NCI-H146 (cell line): Measurements from ENCODE around the gene EOMES.

Source experiments
- DNase-seq: peaks from one replicate; lab custom pipeline; 2025; lab: John Stamatoyannopoulos, UW

Gene EOMES

DNA sequence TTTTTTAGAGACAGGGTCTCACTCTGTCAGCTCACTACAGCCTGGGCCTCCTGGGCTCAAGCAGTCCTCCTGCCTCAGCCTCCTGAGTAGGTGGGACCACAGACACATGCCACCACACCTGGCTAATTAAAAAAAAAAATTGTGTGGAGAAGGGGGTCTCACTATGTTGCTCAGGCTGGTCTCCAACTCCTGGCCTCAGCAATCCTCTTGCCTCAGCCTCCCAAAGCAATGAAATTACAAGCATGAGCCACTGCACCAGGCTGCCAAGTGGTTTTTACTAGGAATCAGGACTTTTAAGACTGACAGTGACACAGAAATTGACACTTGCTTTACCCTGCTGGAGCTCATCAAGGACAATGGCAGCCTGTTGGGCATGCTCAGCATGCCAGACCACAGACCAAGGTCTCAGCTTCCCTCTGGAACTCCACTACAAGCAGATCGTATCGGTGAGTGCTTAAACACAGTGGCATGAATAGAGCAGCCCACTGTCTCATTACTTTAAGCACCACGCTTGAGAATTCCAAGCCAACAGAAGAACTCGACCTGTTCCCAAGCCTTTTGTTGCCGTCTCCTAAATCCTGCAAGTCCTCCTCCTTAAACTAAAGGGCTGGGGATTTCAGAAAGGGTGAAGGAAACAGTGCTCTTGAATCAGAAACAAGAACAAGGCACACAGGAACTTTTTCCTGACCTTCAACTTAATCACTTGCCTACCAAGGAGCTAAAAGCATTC is 41.4 kb downstream of the EOMES start:
- peak; percentile 58 for DNase-seq

DNA sequence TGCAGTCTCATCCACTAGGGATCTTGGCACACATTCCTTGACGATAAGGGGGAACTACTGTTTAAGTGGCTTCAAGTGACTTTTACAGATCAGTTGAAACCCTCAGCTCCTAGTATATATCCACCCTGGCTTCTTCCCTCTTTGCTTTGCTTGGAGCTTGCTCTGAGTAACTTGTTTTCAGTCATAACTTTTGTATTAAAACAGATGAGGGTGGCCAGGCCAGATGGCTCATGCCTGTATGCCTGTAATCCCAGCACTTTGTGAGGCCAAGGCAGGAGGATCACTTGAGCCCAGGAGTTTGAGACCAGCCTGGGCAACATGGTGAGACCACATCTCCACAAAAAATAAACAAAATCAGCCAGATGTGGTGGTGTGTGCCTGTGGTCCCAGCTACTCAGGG is 42.4 kb downstream of the EOMES start:
- no peak for DNase-seq

DNA sequence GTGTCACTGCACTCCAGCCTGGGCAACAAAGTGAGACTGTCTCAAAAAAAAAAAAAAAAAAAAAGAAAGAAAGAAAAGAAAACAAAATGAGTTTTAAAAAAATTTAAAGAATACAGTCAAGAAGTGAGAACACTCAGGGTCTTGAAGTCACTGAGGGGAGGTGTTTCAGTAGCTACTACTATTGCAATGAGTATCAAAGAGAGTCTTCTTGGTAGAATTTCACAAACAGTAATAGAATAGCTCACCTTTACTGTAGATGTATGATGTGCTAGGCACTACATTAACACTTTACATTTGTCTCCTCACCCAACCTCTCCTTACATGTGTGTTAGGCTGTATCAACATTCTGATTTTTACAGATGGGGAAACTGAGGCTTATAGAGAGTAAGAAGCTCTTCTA is 43.9 kb downstream of the EOMES start:
- DNase-seq = no peak

DNA sequence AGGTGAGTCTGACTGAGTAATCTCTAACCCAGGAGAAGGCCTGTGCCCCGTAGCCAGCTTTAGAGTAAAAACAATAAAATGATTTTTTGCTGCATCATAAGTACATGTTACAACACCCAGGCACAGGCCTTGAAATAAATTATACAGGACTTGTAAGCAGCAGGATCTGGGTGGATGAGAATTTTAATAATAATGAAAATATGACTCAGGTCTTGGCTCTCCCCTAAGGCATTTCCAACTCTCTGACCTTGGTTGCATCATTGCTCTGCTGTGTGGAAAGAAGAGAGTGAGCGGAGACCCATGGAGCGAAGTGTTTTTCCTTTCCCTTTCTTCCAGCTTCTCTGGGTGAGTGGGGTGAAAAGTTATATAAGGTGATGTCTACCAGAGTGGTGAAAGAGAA is 44.6 kb downstream of the EOMES start:
- DNase-seq = no peak

DNA sequence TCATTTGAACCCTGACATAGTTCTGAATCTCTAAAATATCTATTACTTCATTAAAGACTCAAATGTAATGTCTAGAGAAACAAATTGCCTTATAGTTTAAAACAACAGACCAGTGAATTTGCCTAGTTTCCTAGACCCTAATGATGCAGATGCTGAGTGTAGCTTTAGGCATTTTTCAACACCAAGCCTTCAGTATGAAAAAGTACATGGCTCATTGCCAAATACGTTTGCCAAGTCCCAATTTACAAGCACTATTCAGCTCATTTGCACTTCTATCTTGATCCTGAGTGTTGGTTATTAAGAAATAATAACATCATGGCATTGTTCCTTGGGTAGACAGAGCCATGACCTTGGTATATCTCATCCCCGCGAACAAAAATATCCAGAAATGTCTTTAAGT is 46.8 kb downstream of the EOMES start:
- DNase-seq = peak; percentile 6

DNA sequence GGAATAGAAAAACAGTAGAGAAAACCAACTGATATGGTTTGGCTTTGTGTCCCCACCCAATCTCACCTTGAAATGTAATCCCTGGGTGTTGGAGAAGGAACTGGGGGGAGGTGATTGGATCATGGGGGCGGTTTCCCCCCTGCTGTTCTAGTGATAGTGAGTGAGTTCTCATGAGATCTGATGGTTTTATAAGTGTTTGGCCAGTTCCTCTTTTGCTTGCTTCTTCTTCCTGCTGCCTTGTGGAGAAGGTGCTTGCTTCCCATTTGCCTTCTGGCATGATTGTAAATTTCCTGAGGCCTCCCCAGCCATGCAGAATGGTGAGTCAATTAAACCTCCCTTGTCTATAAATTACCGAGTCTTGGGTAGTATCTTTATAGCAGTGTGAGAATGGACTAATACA is 48.4 kb downstream of the EOMES start:
- no peak for DNase-seq

DNA sequence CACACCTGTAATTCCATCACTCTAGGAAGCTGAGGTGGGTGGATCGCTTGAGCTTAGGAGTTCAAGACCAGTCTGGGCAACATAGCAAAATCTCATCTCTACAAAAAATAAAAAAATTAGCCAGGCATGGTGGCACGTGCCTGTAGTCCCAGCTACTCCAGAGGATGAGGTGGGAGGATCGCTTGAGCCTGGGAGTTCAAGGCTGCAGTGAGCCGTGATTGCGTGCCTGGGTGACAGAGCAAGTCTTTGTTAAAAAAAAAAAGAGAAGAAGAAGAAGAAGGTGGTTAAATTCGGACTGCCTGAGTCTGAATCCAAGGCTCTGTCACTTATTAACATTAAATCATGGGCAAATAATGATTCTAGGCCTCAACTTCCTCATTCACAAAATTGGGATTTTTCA is 51.0 kb downstream of the EOMES start:
- DNase-seq = no peak

DNA sequence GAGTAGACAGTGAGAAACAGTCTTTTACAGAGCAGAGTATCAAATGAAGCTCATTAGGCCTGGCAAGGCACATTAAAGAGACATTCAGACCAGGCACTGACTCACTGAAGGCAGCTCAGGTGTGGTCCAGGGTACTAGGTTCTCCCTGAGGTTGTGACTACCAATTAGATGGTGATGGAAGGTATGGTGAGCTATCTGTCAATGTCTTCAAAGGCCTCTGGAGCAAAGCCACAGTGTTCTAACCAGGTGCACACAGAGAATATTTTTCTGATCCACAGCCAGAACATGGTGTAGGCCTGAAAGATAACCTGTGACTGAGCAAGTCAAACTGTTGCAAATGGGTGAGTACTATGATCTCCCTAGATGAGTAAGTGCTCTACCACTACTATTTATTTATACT is 51.5 kb downstream of the EOMES start:
- no peak for DNase-seq

DNA sequence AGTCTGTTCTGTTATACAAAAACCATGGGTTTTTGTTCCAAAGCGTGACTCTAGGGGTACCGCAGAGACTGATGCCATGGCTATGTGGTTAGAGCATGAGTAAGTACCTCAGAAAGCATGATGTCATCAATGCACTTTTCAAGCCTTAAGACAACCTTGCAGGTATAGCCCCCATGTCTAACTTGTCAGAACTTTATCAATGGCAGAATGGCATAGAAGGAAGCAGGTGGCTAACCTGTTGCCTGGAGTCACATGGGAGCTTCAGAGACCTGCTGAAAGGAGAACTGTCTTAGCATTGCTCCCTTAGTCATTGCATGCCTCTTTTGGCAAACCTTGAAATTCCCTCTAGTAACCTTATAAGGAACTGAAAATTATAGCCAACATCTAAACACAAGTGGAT is 52.5 kb downstream of the EOMES start:
- DNase-seq = no peak

DNA sequence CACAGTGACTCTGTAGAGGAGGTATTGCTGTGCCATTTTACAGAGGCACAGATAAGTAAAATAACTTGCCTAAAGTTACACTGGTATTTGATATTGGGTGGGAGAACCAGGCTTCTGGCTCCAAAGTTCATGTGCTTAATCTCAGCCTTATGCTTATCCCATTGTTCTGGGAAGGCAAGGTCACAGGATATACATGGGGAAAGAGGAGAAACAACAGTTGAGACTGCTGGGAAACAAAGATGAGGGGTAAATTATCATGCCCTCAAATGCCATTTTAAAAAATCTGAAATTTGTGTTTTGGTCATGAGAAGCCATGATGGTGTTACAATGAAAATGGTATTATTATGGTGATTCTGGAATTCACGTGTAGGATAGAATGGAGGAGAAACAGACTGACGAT is 54.4 kb downstream of the EOMES start:
- no peak for DNase-seq

DNA sequence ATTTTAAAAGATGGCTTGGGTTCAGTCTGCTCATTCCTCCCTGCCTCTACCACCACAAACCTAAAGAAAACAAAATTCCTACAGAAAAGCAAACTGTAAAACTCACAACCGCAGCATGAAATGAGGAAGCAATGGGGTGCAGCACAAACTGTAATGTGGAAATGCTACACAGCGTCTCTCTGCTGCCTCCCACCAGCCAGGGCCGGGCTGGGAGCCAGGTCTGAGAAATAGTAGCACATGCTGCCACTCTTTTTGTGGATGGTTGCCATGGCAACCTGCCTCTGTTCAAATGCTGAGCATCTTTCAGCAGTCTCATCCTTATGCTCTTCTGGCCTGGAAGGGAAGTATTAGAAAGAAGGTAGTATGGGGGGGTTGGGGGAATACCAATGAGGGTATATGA is 55.4 kb downstream of the EOMES start:
- peak; percentile 51 for DNase-seq

DNA sequence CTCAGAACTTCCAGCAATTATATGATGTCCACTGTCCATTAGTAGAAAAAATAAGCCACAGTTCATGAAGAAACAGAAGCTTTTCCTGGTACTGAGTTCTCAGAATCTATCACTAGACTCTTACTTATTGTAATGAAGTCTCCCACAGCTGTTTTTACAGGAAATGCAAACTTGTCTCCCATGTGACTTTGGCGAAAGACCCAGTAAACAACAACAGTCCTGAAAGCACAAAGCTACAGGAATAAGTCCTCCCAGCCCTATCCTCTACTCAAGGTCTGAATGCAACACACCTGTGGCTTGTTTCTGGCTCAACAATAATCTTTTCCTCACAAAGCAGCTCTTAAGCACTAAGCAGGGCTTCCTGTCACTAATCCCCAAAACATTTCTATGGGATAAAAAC is 55.9 kb downstream of the EOMES start:
- DNase-seq = no peak
